ENCODE results near the gene CASP10. TPM values are rescaled to one million over a fixed set of nuclear protein-coding genes. Genes with fewer than 3 reads are reported as not detected.
"Not testable (repeated sequence)": the region's sequence is repeated elsewhere in the genome, so short reads cannot be mapped to it uniquely, and the experiment has no call there.

Gene CASP10
- total and polyA plus RNA-seq, 8 donors: 2.6 to 34.9 (median 9.6) TPM

DNA sequence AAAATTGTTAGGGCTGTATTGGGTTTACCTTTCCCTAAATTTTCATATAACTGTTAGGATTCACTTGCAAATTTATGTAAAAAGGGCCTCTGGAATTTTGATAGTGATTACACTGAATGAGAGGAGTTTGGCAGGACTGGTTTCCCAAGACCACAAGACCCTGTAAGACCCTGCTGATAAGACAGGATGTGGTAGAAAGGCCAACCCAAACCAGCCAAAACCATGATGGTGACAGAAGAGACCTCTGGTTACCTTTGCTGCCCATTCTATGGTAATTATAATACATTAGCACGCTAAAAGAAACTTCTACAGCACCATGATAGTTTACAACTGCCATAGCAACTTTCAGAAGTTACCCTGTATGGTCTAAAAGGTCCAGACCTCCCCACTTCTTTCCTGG, 8.3 kb upstream of the CASP10 start:
- intact Hi-C loops (cut with DNase I; ENCODE audit: low total_unique reads): loop anchor here (10.0 kb wide), 1 partner anchor 280 kb away; no protein-coding TSS in a partner anchor
- Histone ChIP-seq H3K4me3 (no peak overlapping the region), H3K27me3 (no peaks in the 10 kb centered on the region), H3K36me3 (no peaks in the 10 kb centered on the region), H3K27ac (peak overlapping the region in 1 of 5 donors; percentile 79), H3K4me1 (peaks cover 0 to 28% (median 16%) of the 10 kb centered on the region in 4 donors), H3K9me3 (no peaks in the 10 kb centered on the region)
- TF ChIP-seq EP300 (IDR thresholded peaks at IDR 0.05): no peak
- 55 to 77% (median 61%) methylated on average over 1 of the region's 1 CpG for WGBS, 5 donors
- DNase-seq: no peak

DNA sequence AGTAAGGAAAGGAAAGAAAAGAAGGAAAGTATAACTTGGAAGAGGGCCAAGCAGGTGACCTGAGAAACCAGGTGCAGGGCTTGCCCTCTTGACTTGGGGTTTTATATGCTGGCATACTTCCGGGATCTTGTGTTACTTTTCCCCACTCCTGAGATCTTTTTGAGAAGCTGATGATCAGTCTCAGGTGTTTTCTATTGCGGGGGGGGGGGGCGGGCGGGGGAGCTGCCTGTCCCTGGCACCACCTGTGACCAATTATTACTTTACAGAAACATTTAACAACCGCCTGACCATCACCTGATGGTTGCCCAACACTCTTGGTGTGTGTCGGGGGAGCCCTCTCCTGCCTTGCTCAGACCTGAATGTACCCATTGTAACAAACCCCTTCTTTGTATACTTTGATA, 6.9 kb upstream of the CASP10 start:
- peaks cover 0 to 28% (median 16%) of the 10 kb centered on the region in 4 donors for H3K4me1 ChIP-seq
- peak overlapping the region in 4 of 5 donors; percentile 17 to 79 (median 44) for H3K27ac ChIP-seq
- no peak overlapping the region for H3K4me3 ChIP-seq
- no peaks in the 10 kb centered on the region for H3K9me3 ChIP-seq
- intact Hi-C loops (cut with DNase I; ENCODE audit: low total_unique reads): loop anchor here (10.0 kb wide), 1 partner anchor 281 kb away; no protein-coding TSS in a partner anchor
- WGBS, 5 donors: 19 to 56% (median 41%) methylated on average over 6 of the region's 6 CpGs
- no peaks in the 10 kb centered on the region for H3K36me3 ChIP-seq
- DNase-seq: peak; percentile 65 to 70
- TF ChIP-seq EP300 (IDR thresholded peaks at IDR 0.05) (no peak), POLR2A (IDR thresholded peaks at IDR 0.05) (no peak), POLR2AphosphoS5 (IDR thresholded peaks at IDR 0.05) (no peak)
- TF ChIP-seq, protein P1, sequence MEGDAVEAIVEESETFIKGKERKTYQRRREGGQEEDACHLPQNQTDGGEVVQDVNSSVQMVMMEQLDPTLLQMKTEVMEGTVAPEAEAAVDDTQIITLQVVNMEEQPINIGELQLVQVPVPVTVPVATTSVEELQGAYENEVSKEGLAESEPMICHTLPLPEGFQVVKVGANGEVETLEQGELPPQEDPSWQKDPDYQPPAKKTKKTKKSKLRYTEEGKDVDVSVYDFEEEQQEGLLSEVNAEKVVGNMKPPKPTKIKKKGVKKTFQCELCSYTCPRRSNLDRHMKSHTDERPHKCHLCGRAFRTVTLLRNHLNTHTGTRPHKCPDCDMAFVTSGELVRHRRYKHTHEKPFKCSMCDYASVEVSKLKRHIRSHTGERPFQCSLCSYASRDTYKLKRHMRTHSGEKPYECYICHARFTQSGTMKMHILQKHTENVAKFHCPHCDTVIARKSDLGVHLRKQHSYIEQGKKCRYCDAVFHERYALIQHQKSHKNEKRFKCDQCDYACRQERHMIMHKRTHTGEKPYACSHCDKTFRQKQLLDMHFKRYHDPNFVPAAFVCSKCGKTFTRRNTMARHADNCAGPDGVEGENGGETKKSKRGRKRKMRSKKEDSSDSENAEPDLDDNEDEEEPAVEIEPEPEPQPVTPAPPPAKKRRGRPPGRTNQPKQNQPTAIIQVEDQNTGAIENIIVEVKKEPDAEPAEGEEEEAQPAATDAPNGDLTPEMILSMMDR (IDR thresholded peaks at IDR 0.05): no peak
- H3K27me3 ChIP-seq: no peaks in the 10 kb centered on the region

DNA sequence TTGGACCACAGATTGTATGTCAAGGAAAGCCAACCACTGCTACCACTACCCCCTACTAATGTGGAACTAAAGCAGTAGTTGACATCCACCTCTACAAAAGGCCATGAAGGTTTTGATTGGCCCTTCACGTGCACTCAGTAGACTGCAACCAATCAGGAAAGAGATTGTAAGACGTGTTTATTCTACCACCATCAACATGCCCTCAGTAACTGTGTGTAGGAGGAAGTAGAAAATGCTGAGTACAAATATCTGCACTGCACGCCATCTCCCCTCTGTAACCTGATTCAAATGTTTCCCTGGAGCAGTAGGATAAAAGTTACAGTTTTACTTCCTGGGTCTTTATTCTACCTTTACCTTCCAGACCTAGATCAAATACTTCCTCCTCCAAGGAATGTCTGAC, 2.9 kb upstream of the CASP10 start:
- TF ChIP-seq, protein P1 (IDR thresholded peaks at IDR 0.05): no peak
- TF ChIP-seq POLR2AphosphoS5 (IDR thresholded peaks at IDR 0.05): peak in 1 of 3 donors; percentile 23
- intact Hi-C loops (cut with DNase I; ENCODE audit: low total_unique reads): no loop called here
- peak in 1 of 2 donors; percentile 64 for DNase-seq
- 27 to 57% (median 36%) methylated on average over 3 of the region's 3 CpGs for WGBS, 5 donors
- H3K27me3 ChIP-seq: no peaks in the 10 kb centered on the region
- no peaks in the 10 kb centered on the region for H3K36me3 ChIP-seq
- H3K4me1 ChIP-seq: peaks cover 3 to 33% (median 26%) of the 10 kb centered on the region in 4 donors
- no peaks in the 10 kb centered on the region for H3K9me3 ChIP-seq
- peak overlapping the region in 2 of 5 donors; percentile 4 to 78 for H3K27ac ChIP-seq
- no peak overlapping the region for H3K4me3 ChIP-seq

DNA sequence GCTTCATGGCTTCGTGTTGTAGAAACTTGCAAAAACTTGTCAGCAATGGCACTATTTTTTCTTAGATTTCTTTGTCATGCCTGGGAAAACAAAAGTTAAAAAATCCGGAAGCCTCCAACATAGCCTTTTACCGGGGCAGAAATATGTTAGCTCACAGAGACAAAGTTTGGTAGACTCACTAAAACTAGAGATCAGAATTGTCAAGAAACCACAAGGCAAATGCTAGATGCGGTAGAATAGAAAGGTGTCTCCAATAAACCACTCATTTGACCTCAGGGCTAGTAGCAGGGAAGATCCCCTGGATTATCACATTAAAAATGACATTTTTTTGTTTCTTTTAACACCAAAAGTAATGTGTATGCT, 405 bp downstream of the CASP10 start:
- H3K4me1 ChIP-seq: peaks cover 12 to 39% (median 24%) of the 10 kb centered on the region in 4 donors
- no peak for DNase-seq
- H3K27ac ChIP-seq: peak overlapping the region in 4 of 5 donors; percentile 71 to 83 (median 79)
- peaks cover 0 to 15% (median 7%) of the 10 kb centered on the region in 4 donors for H3K36me3 ChIP-seq
- WGBS, 5 donors: 9 to 36% (median 15%) methylated on average over 4 of the region's 4 CpGs
- no peaks in the 10 kb centered on the region for H3K9me3 ChIP-seq
- peak overlapping the region; percentile 30 to 58 (median 48) for H3K4me3 ChIP-seq
- H3K27me3 ChIP-seq: no peaks in the 10 kb centered on the region
- intact Hi-C loops (cut with DNase I; ENCODE audit: low total_unique reads): no loop called here
- TF ChIP-seq POLR2A (IDR thresholded peaks at IDR 0.05): no peak
- no peak for TF ChIP-seq POLR2AphosphoS5 (IDR thresholded peaks at IDR 0.05)
- TF ChIP-seq, protein P1 (IDR thresholded peaks at IDR 0.05): no peak
- TF ChIP-seq EP300 (IDR thresholded peaks at IDR 0.05): no peak

DNA sequence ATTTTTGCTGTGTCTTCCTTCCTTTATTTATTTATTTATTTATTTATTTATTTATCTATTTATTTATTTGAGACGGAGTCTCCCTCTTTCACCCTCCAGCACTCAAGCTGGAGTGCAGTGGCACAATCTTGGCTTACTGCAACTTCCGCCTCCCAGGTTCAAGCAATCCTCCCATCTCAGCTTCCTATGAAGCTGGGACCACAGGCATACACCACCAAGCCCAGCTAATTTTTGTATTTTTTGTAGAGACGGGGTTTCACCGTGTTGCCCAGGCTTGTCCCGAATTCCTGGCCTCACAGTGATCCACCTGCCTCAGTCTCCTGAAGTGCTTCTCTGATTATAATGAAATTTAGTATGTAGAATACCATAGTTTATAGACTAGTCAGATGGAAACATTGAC, 894 bp downstream of the CASP10 start:
- TF ChIP-seq POLR2AphosphoS5 (IDR thresholded peaks at IDR 0.05): peak in 2 of 3 donors; percentile 44 to 63
- H3K27ac ChIP-seq: peak overlapping the region in 4 of 5 donors; percentile 71 to 83 (median 79)
- H3K27me3 ChIP-seq; H3K9me3 ChIP-seq; intact Hi-C loops (cut with DNase I; ENCODE audit: low total_unique reads): not testable (repeated sequence)
- WGBS, 5 donors: 15 to 35% (median 22%) methylated on average over 5 of the region's 5 CpGs
- peaks cover 0 to 19% (median 10%) of the 10 kb centered on the region in 4 donors for H3K36me3 ChIP-seq
- peak in 1 of 2 donors; percentile 50 for DNase-seq
- peak overlapping the region; percentile 30 to 58 (median 48) for H3K4me3 ChIP-seq
- peaks cover 12 to 39% (median 24%) of the 10 kb centered on the region in 4 donors for H3K4me1 ChIP-seq

DNA sequence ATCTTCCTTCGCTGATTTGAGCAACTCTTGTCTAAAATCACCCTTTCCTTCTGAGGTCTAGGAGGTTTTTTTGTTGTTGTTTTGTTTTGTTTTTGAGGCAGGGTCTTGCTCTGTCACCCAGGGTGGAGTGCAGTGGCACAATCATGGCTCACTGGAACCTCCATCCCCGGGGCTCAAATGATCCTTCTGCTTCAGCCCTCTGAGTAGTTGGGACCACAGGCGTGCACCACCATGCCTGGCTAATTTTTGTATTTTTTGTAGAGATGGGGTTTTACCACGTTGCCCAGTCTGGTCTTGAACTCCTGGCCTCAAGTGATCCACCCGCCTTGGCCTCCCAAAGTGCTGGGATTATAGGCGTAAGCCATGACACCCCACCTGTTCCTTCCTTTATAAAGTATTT, 1.3 kb downstream of the CASP10 start:
- peak overlapping the region; percentile 30 to 58 (median 48) for H3K4me3 ChIP-seq
- H3K27me3 ChIP-seq; intact Hi-C loops (cut with DNase I; ENCODE audit: low total_unique reads); DNase-seq; H3K9me3 ChIP-seq: not testable (repeated sequence)
- peaks cover 12 to 39% (median 24%) of the 10 kb centered on the region in 4 donors for H3K4me1 ChIP-seq
- WGBS, 5 donors: 30 to 59% (median 42%) methylated on average over 6 of the region's 6 CpGs
- peaks cover 0 to 23% (median 12%) of the 10 kb centered on the region in 4 donors for H3K36me3 ChIP-seq
- H3K27ac ChIP-seq: peak overlapping the region; percentile 65 to 83 (median 76)

Measured in stomach (tissue), 9 donors.